K562 (cell line): ENCODE results near the gene RPS28. TPM values are rescaled to one million over a fixed set of nuclear protein-coding genes. Genes with fewer than 3 reads are reported as not detected.

Experiments used
- FIP1L1 ChIP-seq: fragments of 200-400 bp; formaldehyde crosslinking; IDR thresholded peaks from 2 replicates; pipeline ENCODE4 v1.6.1; 2018; ENCODE audit warnings: mild to moderate bottlenecking, low read depth, low read length; ENCODE audit not compliant: poor library complexity, severe bottlenecking
- FOSL1 ChIP-seq: fragments of 200-800 bp; sonication (Bioruptor generic); conservative IDR thresholded peaks from 2 replicates; pipeline ENCODE4 v1.6.1; 2016; ENCODE audit warnings: missing genetic modification characterization, missing compliant biosample characterization
- HIVEP1 ChIP-seq: fragments of 250-450 bp; sonication (Bioruptor Pico); IDR thresholded peaks from 2 replicates; pipeline ENCODE4 v1.4.0; 2020; ENCODE audit warnings: mild to moderate bottlenecking
- HNRNPLL ChIP-seq: fragments of 200-400 bp; formaldehyde crosslinking; IDR thresholded peaks from 2 replicates; pipeline ENCODE4 v1.6.1; 2017; ENCODE audit warnings: low read length, low read depth, mild to moderate bottlenecking; ENCODE audit not compliant: poor library complexity, severe bottlenecking
- KLF1 ChIP-seq: fragments of 450-650 bp; IDR thresholded peaks from 2 replicates; pipeline ENCODE4 v1.6.1; 2016; ENCODE audit warnings: missing genetic modification characterization, missing compliant biosample characterization
- MBD2 ChIP-seq: sonication (generic); IDR thresholded peaks from 2 replicates; pipeline ENCODE4 v1.6.1; 2016; ENCODE audit warnings: low read depth, borderline replicate concordance
- PCBP1 ChIP-seq: fragments of 200-400 bp; formaldehyde crosslinking; IDR thresholded peaks from 2 replicates; pipeline ENCODE4 v1.6.1; 2018; ENCODE audit warnings: mild to moderate bottlenecking, low read depth, low read length; ENCODE audit not compliant: poor library complexity, severe bottlenecking
- PRPF4 ChIP-seq: fragments of 200-400 bp; formaldehyde crosslinking; IDR thresholded peaks from one replicate; pipeline ENCODE4 v1.6.1; 2017; ENCODE audit warnings: low read length, low read depth, mild to moderate bottlenecking; ENCODE audit not compliant: insufficient read depth, poor library complexity, severe bottlenecking
- RBM14 ChIP-seq: fragments of 200-400 bp; formaldehyde crosslinking; IDR thresholded peaks from 2 replicates; pipeline ENCODE4 v1.6.1; 2018; ENCODE audit warnings: low read depth, mild to moderate bottlenecking, low read length, moderate library complexity, borderline replicate concordance; ENCODE audit not compliant: insufficient read depth
- XRCC3 ChIP-seq: fragments of 450-650 bp; IDR thresholded peaks from 2 replicates; pipeline ENCODE4 v1.6.1; 2017; ENCODE audit warnings: mild to moderate bottlenecking, moderate library complexity
- ZNF134 ChIP-seq: fragments of 250-450 bp; sonication (Bioruptor Pico); conservative IDR thresholded peaks from 2 replicates; pipeline ENCODE4 v1.4.0; 2020
- ZNF23 ChIP-seq: fragments of 250-450 bp; sonication (Bioruptor Pico); IDR thresholded peaks from 2 replicates; pipeline ENCODE4 v1.4.0; 2020; ENCODE audit warnings: mild to moderate bottlenecking
- ZNF316 ChIP-seq: fragments of 450-650 bp; IDR thresholded peaks from 2 replicates; pipeline ENCODE4 v1.6.1; 2016
- ZNF347 ChIP-seq: fragments of 450-650 bp; formaldehyde crosslinking; IDR thresholded peaks from 2 replicates; pipeline ENCODE4 v1.4.0; 2020; ENCODE audit warnings: low read depth, mild to moderate bottlenecking, moderate library complexity
- ZNF717 ChIP-seq: fragments of 250-450 bp; sonication (Bioruptor Pico); IDR thresholded peaks from 2 replicates; pipeline ENCODE4 v1.5.0; 2021
- polyA plus RNA-seq, 8 experiments: library from polyadenylated mRNA; depleted of rRNA in 4 of 8; stranded (reverse) in 5 of 8; unstranded in 3 of 8; fragments of >200 nt; fragmentation: Nextera tagmentation in 2 of 8; fragmentation: Illumina TruSeq in 1 of 8; extraction: Ambion mirVana in 2 of 8; extraction: Trizol in 1 of 8; gene quantifications; 2 replicates each; pipeline versions ENCODE4 v1.2.1 to v1.2.3, GENCODE V29; 2011 to 2014; ENCODE audit warnings: inconsistent platforms in 1 of 8, missing spikeins in 1 of 8
- total RNA-seq, 7 experiments: library from RNA; depleted of rRNA in 6 of 7; stranded (reverse); fragments of >200 nt in 6 of 7; fragmentation: Illumina TruSeq in 2 of 7; extraction: Trizol in 2 of 7; gene quantifications; 2 replicates each; pipeline versions ENCODE4 v1.2.1 to v1.2.3, GENCODE V29; 2011 to 2021; ENCODE audit warnings: low replicate concordance in 1 of 7
- TF ChIP-seq, protein P1 (sequence below): IDR thresholded peaks from 2 replicates; pipeline ENCODE4 v1.6.1; 2012; ENCODE audit warnings: low read depth, low read length, improper control_type of control experiment, borderline replicate concordance
- TF ChIP-seq, protein P2 (sequence below), 2 experiments: IDR thresholded peaks; 2 replicates each; pipeline ENCODE4 v1.6.1; 2012; ENCODE audit warnings: improper control_type of control experiment in 2 of 2, low read depth in 2 of 2, low read length in 2 of 2, borderline replicate concordance in 1 of 2
- TF ChIP-seq, protein P3 (sequence below): fragments of 250-450 bp; sonication (Bioruptor Pico); IDR thresholded peaks from 2 replicates; pipeline ENCODE4 v1.8.0; 2021; ENCODE audit warnings: moderate library complexity, mild to moderate bottlenecking, inconsistent platforms
- TF ChIP-seq, protein P4 (sequence below): fragments of 250-450 bp; sonication (Bioruptor Pico); IDR thresholded peaks from 2 replicates; pipeline ENCODE4 v1.8.0; 2022; ENCODE audit warnings: inconsistent platforms, mild to moderate bottlenecking, moderate library complexity, borderline replicate concordance

RPS28 gene
- total and polyA plus RNA-seq, 9 of the 15 experiments (the other 6 are each of a cell fraction or from before 2014, with no cell fraction given), result 165 to 2,827 (median 1,303) TPM

DNA sequence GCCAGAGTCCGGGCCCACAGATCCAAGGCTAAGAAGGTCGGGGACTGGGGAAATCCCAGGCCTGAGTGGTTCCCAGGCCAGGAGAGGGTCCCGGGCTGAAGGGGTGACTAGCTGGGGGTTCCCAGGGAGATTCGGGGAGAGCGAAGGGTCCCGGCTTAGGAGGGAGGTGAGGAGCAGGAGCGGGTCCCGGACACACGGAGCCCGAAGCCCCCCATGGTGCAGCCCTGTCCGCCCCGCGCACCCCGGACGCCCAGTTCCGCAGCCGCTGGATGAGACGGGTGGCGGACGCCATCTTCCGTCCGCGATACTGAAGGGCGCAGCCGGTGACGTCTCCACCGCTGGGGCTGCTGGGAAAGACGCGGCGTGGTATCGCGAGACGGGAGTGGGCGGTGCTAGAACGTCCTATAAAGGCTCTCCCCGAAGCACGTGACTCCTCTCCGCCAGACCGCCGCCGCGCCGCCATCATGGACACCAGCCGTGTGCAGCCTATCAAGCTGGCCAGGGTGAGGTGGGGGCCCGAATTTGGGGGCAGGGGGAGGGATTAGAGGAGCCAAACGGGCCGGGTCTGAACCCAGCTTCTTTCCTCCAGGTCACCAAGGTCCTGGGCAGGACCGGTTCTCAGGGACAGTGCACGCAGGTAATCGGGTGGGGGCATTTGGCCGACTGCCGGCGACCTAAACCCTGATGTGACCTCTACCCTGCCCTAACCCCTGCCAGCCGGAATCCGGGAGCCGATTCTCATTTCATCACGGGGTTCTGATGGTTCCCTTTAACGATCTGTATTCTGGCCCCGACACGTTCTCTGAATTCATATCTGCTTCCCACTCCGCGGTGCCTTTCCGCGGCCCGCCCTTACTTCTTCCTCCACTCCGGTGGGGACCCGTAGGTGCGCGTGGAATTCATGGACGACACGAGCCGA, at the start of gene RPS28, which contains the start of gene NDUFA7 (continued):
- TF ChIP-seq, protein P1, sequence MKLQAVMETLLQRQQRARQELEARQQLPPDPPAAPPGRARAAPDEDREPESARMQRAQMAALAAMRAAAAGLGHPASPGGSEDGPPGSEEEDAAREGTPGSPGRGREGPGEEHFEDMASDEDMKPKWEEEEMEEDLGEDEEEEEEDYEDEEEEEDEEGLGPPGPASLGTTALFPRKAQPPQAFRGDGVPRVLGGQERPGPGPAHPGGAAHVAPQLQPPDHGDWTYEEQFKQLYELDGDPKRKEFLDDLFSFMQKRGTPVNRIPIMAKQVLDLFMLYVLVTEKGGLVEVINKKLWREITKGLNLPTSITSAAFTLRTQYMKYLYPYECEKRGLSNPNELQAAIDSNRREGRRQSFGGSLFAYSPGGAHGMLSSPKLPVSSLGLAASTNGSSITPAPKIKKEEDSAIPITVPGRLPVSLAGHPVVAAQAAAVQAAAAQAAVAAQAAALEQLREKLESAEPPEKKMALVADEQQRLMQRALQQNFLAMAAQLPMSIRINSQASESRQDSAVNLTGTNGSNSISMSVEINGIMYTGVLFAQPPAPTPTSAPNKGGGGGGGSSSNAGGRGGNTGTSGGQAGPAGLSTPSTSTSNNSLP, result no peak
- TF ChIP-seq RBM14, result no peak
- TF ChIP-seq, protein P2, sequence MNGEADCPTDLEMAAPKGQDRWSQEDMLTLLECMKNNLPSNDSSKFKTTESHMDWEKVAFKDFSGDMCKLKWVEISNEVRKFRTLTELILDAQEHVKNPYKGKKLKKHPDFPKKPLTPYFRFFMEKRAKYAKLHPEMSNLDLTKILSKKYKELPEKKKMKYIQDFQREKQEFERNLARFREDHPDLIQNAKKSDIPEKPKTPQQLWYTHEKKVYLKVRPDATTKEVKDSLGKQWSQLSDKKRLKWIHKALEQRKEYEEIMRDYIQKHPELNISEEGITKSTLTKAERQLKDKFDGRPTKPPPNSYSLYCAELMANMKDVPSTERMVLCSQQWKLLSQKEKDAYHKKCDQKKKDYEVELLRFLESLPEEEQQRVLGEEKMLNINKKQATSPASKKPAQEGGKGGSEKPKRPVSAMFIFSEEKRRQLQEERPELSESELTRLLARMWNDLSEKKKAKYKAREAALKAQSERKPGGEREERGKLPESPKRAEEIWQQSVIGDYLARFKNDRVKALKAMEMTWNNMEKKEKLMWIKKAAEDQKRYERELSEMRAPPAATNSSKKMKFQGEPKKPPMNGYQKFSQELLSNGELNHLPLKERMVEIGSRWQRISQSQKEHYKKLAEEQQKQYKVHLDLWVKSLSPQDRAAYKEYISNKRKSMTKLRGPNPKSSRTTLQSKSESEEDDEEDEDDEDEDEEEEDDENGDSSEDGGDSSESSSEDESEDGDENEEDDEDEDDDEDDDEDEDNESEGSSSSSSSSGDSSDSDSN (IDR thresholded peaks at IDR 0.05; ENCODE audit: borderline replicate concordance in 1 of 2, low read depth in 2 of 2, low read length in 2 of 2), result no peak
- TF ChIP-seq ZNF23 (CRISPR knock-in tag), result no peak
- no peak for TF ChIP-seq ZNF347 (CRISPR knock-in tag)
- no peak for TF ChIP-seq PCBP1
- no peak for TF ChIP-seq ZNF717
- no peak for TF ChIP-seq ZNF134 (CRISPR knock-in tag)
- no peak for TF ChIP-seq ZNF316
- no peak for TF ChIP-seq HIVEP1 (CRISPR knock-in tag)
- TF ChIP-seq, protein P3, sequence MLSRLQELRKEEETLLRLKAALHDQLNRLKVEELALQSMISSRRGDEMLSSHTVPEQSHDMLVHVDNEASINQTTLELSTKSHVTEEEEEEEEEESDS (CRISPR knock-in tag), result no peak
- TF ChIP-seq FOSL1 (tag), result no peak
- no peak for TF ChIP-seq FIP1L1
- TF ChIP-seq, protein P4, sequence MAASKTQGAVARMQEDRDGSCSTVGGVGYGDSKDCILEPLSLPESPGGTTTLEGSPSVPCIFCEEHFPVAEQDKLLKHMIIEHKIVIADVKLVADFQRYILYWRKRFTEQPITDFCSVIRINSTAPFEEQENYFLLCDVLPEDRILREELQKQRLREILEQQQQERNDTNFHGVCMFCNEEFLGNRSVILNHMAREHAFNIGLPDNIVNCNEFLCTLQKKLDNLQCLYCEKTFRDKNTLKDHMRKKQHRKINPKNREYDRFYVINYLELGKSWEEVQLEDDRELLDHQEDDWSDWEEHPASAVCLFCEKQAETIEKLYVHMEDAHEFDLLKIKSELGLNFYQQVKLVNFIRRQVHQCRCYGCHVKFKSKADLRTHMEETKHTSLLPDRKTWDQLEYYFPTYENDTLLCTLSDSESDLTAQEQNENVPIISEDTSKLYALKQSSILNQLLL (CRISPR knock-in tag), result no peak
- TF ChIP-seq XRCC3, result no peak
- peak; percentile 72 for TF ChIP-seq PRPF4
- no peak for TF ChIP-seq KLF1 (tag)
- TF ChIP-seq HNRNPLL, result peak; percentile 45
- TF ChIP-seq MBD2, result peak; percentile 90
